ENCODE data around the gene TRIM10.
"Not testable (repeated sequence)": the region's sequence is repeated elsewhere in the genome, so short reads cannot be mapped to it uniquely, and the experiment has no call there.

TRIM10 gene

DNA sequence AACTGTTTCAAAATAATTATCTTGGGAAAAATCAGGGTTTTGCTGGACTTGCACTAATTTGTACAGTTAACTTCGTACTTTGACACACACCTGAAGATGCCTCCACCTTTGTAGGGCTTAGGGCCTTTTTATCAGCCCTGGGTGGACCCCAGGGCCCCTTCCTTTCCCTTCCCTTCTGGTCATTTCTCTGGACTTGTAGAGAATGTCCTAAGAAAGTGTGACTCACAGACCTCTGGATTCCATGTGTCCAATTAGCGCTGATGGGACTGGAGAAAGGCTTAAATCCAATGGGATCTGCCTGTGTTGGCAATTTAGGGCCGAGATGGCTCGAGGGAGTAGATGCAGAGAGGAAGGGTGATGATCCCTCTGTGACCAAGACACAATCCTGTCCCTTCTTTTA, 11.7 kb upstream of the TRIM10 start:
- no peak overlapping the region for H3K4me3 ChIP-seq (ENCODE audit: low read depth, low read length)
- in situ Hi-C loops (cut with HindIII; ENCODE audit: low sequenced_read_pairs) = no loop called here
- no peak for DNase-seq (ENCODE audit: low read depth)
- TF ChIP-seq, protein P1, sequence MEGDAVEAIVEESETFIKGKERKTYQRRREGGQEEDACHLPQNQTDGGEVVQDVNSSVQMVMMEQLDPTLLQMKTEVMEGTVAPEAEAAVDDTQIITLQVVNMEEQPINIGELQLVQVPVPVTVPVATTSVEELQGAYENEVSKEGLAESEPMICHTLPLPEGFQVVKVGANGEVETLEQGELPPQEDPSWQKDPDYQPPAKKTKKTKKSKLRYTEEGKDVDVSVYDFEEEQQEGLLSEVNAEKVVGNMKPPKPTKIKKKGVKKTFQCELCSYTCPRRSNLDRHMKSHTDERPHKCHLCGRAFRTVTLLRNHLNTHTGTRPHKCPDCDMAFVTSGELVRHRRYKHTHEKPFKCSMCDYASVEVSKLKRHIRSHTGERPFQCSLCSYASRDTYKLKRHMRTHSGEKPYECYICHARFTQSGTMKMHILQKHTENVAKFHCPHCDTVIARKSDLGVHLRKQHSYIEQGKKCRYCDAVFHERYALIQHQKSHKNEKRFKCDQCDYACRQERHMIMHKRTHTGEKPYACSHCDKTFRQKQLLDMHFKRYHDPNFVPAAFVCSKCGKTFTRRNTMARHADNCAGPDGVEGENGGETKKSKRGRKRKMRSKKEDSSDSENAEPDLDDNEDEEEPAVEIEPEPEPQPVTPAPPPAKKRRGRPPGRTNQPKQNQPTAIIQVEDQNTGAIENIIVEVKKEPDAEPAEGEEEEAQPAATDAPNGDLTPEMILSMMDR (IDR thresholded peaks at IDR 0.05; ENCODE audit: low read depth, low read length, missing control alignments) = no peak

DNA sequence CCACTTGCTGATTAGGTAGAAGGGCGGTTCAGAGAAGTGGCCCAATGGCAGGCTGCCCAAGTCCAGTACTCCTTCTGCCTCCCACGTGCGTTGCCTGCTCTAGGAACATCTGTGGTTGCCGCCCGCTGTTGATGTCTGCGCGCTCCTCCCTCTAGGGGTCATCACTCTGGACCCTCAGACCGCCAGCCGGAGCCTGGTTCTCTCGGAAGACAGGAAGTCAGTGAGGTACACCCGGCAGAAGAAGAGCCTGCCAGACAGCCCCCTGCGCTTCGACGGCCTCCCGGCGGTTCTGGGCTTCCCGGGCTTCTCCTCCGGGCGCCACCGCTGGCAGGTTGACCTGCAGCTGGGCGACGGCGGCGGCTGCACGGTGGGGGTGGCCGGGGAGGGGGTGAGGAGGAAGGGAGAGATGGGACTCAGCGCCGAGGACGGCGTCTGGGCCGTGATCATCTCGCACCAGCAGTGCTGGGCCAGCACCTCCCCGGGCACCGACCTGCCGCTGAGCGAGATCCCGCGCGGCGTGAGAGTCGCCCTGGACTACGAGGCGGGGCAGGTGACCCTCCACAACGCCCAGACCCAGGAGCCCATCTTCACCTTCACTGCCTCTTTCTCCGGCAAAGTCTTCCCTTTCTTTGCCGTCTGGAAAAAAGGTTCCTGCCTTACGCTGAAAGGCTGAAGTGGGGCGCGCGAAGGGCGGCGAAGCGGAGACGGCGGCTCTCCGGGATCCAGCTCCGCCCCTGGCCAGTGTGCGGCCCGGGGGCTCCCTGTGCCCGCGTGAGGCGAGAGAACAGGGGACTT, 10.9 kb upstream of the TRIM10 start:
- no peak for DNase-seq (ENCODE audit: low read depth)
- in situ Hi-C loops (cut with HindIII; ENCODE audit: low sequenced_read_pairs) = no loop called here
- TF ChIP-seq, protein P1 (IDR thresholded peaks at IDR 0.05; ENCODE audit: low read depth, low read length, missing control alignments) = no peak
- peak overlapping the region; percentile 10 for H3K4me3 ChIP-seq (ENCODE audit: low read depth, low read length)

DNA sequence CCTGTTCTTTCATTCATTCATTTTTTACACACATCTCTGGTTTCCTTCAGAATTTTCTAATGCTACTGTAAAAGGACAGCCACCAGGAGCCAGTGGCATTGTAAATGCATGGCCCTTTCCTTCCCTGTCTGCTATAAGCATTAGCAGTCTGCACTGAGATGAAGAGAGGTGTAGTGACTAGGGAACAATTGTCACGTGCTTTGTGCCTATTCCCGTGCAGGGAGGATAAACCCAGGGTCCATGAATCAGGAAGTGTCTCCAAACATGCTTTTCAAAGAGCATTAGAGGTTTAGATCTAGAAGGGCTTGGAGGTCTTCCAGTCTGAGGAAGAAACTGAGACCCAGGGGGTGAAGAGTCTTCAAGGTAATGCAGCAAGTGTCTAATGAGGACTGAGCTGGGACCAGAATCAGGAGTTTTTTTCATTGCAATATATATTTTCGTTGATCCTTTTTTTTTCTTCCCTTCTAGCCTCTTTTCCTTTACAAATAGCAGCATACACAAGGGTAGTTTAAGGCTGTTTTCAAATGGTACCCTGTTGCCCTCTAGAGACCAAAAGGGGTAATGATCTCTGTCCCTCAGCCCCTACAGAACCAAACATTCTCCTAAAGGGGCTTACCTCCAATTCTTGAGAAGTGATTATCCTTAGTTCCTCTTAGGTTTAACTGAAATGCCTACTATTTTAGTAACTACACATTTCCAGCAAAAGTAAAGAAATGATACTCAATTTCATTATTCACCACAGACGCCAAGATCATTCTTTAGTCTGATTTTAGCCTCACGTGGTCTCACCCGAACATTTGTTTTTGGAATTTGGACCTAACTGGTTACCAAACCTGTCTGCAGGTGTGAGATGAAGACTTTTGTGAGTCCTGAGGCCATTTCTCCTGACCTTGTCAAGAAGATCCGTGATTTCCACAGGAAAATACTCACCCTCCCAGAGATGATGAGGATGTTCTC, 8.9 kb upstream of the TRIM10 start:
- DNase-seq (ENCODE audit: low read depth) = peak; percentile 31
- no peak overlapping the region for H3K4me3 ChIP-seq (ENCODE audit: low read depth, low read length)
- TF ChIP-seq, protein P1 (IDR thresholded peaks at IDR 0.05; ENCODE audit: low read depth, low read length, missing control alignments) = peak; percentile 87
- in situ Hi-C loops (cut with HindIII; ENCODE audit: low sequenced_read_pairs) = no loop called here

DNA sequence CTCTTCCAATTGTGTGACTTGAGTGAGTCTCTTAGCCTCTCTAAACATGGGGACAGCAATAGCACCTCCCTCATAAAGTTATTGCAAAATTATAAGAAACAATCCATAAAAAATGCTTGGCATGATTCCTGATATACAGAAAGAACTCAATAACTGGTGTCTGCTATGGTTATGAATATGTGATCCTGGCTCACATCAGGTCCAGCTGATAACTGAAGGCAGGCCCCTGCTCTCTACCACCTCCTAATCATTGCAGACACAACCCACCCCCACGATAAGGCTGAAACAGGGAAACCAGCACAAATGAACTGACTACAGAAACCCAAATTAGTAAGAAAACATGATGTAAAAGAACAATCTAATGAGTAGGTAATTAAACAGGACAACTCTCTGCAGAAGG, 7.7 kb upstream of the TRIM10 start:
- in situ Hi-C loops (cut with HindIII; ENCODE audit: low sequenced_read_pairs) = no loop called here
- DNase-seq (ENCODE audit: low read depth) = no peak
- TF ChIP-seq, protein P1 (IDR thresholded peaks at IDR 0.05; ENCODE audit: low read depth, low read length, missing control alignments) = no peak
- no peak overlapping the region for H3K4me3 ChIP-seq (ENCODE audit: low read depth, low read length)

DNA sequence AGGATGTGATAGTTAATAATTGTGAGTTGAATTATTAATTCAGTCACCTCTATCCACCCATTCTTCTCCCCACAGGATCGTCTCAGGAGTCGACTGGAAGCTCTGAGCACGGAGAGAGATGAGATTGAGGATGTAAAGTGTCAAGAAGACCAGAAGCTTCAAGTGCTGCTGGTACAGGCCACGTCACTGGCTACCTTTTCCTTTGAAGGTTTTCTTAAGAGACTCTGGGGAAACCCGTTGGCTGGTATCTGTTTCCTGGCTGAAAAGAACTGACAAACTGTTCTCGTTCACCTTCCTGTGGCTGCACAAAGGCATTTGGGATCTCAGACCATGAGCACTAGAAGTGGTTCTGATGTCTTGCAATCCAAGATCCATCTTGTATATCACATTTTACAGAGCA, 6.1 kb upstream of the TRIM10 start:
- H3K4me3 ChIP-seq (ENCODE audit: low read depth, low read length) = no peak overlapping the region
- in situ Hi-C loops (cut with HindIII; ENCODE audit: low sequenced_read_pairs) = no loop called here
- TF ChIP-seq, protein P1 (IDR thresholded peaks at IDR 0.05; ENCODE audit: low read depth, low read length, missing control alignments) = no peak
- DNase-seq (ENCODE audit: low read depth) = no peak

DNA sequence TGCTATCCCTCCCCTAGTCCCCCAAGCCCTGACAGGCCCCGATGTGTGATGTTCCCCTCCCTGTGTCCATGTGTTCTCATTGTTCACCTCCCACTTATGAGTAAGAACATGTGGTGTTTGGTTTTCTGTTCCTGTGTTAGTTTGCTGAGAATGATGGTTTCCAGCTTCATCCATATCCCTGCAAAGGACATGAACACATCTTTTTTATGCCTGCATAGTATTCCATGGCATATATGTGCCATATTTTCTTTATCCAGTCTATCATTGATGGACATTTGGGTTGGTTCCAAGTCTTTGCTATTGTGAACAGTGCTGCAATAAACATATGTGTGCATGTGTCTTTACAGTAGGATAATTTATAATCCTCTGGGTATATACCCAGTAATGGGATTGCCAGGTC, 4.2 kb upstream of the TRIM10 start:
- H3K4me3 ChIP-seq (ENCODE audit: low read depth, low read length); DNase-seq (ENCODE audit: low read depth); in situ Hi-C loops (cut with HindIII; ENCODE audit: low sequenced_read_pairs): not testable (repeated sequence)

Data from astrocyte of the cerebellum (primary cell).